ENCODE measurements around the gene MANSC1. TPM values are rescaled to one million over a fixed set of nuclear protein-coding genes. Genes with fewer than 3 reads are reported as not detected.

Gene MANSC1
- 9.2 TPM for total RNA-seq
- long read RNA-seq, full-length matches to known transcripts, result 6 of 7 reads
- long read RNA-seq, partial matches to known transcripts, result 1 of 7 reads
- long read RNA-seq, other reads (novel, unspliced or antisense), result 0 of 7 reads

- intact Hi-C loops (cut with DNase I), result no loop called here
- DNase-seq (ENCODE audit: low spot score), result peak; percentile 90
These were observed at the start of gene MANSC1 for GRCh38 chr12:12349711-12350665. Gene MANSC1 (minus strand): TSS chr12:12350242. CDS start chr12:12343314, 6,928 bp downstream.

- intact Hi-C loops (cut with DNase I), result loop anchor here (5.0 kb wide), 1 partner anchor 163 kb away; the partner anchor contains the start of gene DUSP16
- no peak for DNase-seq (ENCODE audit: low spot score)
These were observed 49.1 kb upstream of the MANSC1 start for GRCh38 chr12:12399161-12399560.

- intact Hi-C loops (cut with DNase I), result loop anchor here (5.0 kb wide), 1 partner anchor 164 kb away; the partner anchor contains the start of gene DUSP16
- DNase-seq (ENCODE audit: low spot score), result no peak
These were observed 48.2 kb upstream of the MANSC1 start for GRCh38 chr12:12398026-12398859.

GRCh38 chr12:12397184-12397583 lies 47.1 kb upstream of the MANSC1 start:
- intact Hi-C loops (cut with DNase I), result loop anchor here (5.0 kb wide), 1 partner anchor 165 kb away; the partner anchor contains the start of gene DUSP16
- no peak for DNase-seq (ENCODE audit: low spot score)

DNA sequence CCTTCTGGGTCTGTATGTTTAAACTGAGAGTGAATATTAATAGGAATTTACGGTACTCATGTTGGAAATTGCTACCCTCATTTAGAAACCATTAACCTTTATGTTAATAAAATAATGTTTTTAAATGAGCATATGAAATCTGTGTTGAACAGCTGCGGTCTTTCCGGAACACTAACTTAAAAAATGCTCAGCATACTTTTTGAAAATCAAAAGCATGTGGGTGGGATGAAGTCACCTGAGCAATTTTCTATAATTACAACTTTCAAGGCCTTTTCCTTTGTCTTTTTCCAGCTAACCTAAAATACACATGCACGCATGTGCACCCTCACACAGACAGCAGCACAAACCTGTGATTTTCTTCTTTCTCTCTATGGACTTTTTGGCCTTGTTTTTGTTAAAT lies 46.7 kb upstream of the MANSC1 start:
- no peak for DNase-seq (ENCODE audit: low spot score)
- intact Hi-C loops (cut with DNase I), result loop anchor here (5.0 kb wide), 1 partner anchor 166 kb away; the partner anchor contains the start of gene DUSP16

GRCh38 chr12:12393171-12393570 lies 43.1 kb upstream of the MANSC1 start:
- intact Hi-C loops (cut with DNase I), result no loop called here
- no peak for DNase-seq (ENCODE audit: low spot score)

GRCh38 chr12:12392413-12392812 lies 42.4 kb upstream of the MANSC1 start:
- intact Hi-C loops (cut with DNase I), result no loop called here
- no peak for DNase-seq (ENCODE audit: low spot score)

DNA sequence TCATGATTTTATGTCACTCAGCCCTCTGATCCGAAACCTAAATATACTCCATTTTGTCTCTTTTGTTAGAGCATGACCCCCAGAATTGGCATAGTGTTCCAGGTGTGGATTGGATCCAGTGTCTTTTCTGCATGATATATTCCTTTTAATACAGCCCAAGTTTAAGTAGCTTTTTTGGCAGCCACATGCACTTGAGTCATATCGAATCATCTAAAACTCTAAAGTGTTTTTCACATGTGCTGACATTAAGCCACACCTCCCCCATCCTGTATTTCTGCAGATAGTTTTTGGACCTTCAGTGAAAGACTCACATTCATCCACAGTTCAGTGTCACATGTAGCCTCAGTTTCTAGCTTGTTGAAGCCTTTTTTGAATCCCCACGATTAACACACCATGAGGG lies 37.5 kb upstream of the MANSC1 start:
- DNase-seq (ENCODE audit: low spot score), result no peak
- intact Hi-C loops (cut with DNase I), result no loop called here

DNA sequence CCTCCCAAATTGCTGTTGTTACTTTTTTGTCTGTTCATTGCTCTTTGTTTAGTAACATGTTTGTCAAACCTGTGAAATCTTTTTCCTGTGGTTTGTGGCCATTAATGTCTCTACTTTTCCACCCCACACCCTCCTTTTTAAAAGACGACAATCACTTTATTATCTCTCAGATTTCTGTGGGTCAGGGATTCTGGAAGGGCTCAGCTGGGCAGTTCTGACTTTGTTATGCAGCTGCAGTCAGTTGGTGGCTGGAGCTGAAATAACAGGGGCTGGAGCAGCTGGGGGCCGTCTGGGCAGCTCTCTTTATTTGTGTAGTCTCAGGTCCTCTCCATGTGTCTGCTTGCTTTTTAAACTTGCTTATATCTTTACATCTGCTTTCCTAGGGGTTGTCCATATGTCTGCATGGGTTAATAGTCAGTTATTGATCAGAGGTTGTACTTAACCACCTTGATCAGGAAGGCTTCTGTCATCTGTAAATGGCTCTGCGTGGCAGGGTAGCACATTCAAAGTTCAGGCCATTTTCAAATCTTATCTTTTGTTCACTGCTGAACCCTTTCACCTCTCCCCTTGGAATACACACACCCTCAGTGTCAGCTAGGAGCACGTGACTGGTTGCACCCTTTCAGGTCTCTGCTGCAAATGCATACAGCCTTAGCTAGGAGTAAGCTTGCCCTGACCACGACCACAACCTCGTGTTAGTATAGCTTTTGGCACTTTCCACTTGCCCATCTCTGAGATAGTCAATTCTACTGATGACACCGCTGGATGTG lies 34.7 kb upstream of the MANSC1 start:
- intact Hi-C loops (cut with DNase I), result no loop called here
- DNase-seq (ENCODE audit: low spot score), result no peak

DNA sequence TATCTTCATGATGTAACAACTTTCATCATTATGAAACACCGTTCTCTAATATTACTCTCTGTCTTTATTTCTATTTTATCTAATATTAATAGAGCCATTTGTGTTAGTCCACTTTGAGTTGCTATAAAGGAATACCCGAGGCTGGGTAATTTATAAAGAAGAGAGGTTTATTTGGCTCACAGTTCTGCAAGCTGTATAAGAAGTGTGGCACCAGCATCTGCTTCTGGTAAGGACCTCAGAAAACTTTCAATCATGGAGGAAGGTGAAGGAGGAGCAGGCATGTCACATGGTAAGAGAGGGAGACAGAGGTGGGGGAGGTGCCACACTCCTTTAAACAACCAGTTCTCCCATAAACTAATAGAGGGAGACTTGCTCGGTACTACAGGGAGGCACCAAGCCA lies 31.9 kb upstream of the MANSC1 start:
- DNase-seq (ENCODE audit: low spot score), result no peak
- intact Hi-C loops (cut with DNase I), result no loop called here

DNA sequence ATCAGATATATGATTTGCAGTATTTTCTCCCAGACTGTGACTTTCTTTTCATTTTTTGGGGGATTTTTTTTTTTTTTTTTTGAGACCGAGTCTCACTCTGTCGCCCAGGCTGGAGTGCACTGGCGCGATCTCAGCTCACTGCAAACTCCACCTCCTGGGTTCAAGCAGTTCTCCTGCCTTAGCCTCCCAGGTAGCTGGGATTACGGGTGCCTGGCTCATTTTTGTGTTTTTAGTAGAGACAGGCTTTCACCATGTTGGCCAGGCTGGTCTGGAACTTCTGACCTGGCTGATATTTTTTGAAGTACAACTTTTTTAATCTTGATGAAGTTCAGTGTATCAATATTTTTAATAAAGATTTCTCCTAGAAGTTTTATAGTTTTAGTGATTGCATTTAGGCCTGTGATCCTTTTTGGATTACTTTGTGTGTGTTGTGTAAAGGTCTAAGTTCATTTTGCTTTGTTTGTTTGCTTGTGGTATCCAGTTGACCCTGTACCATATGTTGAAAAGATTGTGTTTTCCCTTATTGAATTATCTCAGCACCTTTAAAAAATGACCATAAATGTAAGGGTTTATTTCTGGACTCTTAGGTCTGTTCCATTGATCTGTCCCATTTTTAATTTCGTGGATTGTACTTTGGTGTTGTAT lies 31.0 kb upstream of the MANSC1 start:
- intact Hi-C loops (cut with DNase I), result no loop called here

DNA sequence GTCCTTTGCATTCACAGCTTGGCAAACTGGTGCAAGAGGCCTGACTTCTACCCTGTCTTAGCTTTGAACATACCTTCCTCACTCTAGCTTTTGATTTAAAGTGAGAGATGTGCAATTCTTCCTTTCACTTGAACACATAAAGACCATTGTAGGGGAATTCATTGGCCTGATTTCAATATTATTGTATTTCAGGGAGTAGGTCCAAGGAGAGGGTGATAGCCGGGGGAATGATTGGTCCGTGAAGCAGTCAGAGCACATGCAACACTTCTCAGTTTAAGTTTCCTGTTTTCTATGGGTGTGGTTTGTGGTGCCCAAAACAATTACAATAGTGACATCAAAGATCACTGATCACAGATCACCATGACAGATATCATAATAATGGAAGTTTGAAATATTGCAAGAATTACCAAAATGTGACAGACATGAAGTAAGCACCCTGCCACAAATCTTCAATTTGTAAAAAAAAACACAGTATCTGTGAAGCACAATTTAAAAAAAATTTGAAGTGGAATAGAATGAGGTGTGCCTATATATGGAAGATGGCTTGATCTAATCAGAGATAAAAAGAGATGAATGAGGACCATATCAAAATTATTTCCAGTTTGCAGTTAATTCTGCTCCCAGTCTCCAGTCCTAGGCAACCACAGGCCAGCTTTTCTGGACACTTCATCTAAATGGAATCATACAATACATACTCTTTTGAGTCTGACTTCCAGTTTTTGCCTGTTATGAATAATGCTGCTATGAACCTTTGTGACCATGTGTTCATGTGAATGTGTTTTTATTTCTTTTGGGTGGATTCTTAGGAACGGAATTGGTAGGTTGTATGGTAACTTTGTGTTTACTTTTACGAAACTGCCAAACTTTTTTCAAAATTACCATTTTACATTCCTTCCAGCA lies 30.0 kb upstream of the MANSC1 start:
- intact Hi-C loops (cut with DNase I), result loop anchor here (2.0 to 5.0 kb wide), 2 partner anchors 185 to 277 kb away; no protein-coding TSS in a partner anchor
- DNase-seq (ENCODE audit: low spot score), result no peak

More for the DNA sequence above, 31.0 kb upstream of the MANSC1 start:
- no peak for DNase-seq (ENCODE audit: low spot score)

DNA sequence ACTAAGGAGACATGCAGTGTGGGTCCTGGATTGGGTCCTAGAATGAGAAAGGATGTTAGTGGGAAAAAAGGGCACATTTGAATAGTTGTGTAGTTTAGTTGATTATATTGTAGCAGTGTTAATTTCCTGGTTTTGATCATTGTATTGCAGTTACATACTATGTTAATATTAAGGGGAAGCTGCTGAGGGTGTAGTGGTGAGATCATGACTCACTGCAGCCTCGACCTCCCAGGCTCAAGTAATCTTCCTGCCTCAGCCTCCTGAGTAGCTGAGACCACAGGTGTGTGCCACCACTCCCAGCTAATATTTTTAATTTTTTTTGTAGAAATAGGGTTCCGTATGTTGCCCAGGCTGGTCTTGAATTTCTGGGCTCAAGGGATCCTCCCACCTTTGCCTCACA lies 28.6 kb upstream of the MANSC1 start:
- intact Hi-C loops (cut with DNase I), result loop anchor here (2.0 to 5.0 kb wide), 2 partner anchors 186 to 279 kb away; no protein-coding TSS in a partner anchor
- no peak for DNase-seq (ENCODE audit: low spot score)

DNA sequence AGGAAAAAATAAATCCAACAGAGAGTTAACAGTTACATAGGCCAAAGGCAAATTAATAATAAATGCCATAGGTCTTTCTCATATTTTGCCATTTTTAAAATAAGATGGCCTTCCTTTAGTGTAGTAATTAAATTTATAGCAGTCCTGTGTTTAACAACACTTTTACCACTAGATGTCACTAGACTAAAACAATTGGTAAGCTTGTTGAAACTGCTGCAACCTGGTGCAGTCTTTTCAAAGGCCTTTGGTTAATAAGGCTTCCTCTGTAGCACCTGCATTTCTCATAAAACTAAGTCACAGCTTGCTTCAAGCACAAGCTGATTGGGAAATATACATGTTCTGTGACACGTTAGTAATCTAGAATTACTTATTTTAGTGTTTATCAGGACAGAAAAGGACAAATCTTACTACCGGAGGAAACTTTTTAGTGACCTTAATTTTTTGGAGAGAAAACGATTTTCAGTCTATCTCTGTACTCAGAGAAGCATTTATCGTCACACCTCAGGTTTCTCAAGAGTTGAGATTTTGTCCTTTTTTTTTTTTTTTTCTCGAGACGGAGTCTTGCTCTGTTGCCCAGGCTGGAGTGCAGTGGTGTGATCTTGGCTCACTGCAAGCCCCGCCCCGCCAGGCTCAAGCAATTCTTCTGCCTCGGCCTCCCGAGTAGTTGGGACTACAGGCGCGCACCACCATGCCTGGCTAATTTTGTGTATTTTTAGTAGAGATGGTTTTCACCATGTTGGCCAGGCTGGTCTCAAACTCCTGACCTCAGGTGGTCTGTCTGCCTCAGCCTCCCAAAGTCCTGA lies 26.8 kb upstream of the MANSC1 start:
- intact Hi-C loops (cut with DNase I), result loop anchor here (5.0 kb wide), 1 partner anchor 280 kb away; no protein-coding TSS in a partner anchor
- no peak for DNase-seq (ENCODE audit: low spot score)

DNA sequence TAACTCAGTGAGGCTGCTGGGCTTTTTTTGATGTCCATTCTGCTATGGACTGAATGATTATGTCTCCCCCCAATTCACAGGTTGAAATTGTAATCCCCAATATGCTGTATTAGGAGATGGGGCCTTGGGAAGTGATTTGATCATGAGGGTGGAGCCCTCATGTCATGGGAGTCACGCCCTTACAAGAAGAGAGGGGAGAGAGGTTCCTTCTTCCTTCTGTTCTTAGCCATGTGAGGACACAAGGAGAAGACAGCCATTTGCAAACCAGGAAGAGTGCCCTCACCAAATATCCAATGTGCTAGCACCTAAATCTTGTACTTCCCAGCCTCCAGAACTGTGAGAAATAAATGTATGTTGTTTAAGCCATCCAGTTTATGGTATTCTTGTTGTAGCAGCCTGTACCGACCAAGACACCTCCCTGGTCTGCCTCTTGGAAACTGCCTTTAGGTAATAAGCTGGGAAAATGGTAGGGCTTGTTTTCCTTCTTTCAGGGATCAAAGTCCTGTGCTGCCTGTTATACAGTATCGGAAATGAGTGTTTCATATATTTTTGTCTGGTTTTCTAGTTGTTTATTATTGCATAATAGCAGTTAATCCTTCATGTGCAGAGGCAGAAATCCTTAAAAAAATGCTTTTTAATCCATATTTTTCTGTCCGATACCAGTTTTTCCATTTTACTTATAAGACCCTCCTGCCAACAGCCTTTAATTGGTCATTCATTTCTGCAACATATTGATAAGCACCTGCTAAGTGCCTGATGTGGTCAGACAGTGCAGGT lies 23.1 kb upstream of the MANSC1 start:
- intact Hi-C loops (cut with DNase I), result no loop called here
- no peak for DNase-seq (ENCODE audit: low spot score)

DNA sequence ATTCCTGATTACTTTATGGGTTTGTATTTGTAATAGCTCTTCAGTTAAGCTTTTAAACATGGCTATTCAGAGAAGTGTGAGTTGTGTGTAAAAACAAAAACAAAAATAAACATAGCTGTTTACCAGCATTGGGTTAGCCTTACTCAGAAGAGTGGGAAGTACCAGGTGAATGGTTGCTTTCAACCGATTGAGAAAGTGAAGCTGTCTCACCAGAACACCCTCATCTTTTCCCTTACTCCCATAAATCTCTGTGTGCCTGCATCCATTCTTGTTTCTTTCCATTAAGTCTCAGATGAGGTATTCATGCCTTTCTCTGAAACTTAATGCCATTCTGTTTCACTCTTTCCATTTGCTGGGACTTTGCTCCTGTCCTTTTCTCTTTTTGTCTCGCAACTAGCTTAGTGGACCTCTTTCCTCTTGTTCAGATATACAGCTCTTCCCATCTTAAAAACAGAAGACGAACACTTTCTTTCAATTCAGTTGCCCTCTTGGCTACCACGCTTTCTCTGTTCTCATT lies 17.5 kb upstream of the MANSC1 start:
- intact Hi-C loops (cut with DNase I), result no loop called here
- no peak for DNase-seq (ENCODE audit: low spot score)
